ENCODE data around the gene HASPIN. TPM values are rescaled to one million over a fixed set of nuclear protein-coding genes. Genes with fewer than 3 reads are reported as not detected.

Gene HASPIN
- total and polyA plus RNA-seq, 2 of the 8 experiments (the other 6 are each of a cell fraction or from before 2014, with no cell fraction given): 7.8 to 29.5 TPM

GRCh38 chr17:3739422-3740124, 15.9 kb downstream of the HASPIN start:
- no peak overlapping the region for H2AFZ ChIP-seq (ENCODE audit: low read length)
- TF ChIP-seq CTBP2 (IDR thresholded peaks at IDR 0.05; ENCODE audit: borderline replicate concordance, insufficient read depth, insufficient read length, low read length) (no peak), SAP30 (IDR thresholded peaks at IDR 0.05; ENCODE audit: insufficient read depth, insufficient replicate concordance, low read length) (no peak), CEBPB (IDR thresholded peaks at IDR 0.05; ENCODE audit: low read depth, low read length) (no peak), CREB1 (IDR thresholded peaks at IDR 0.05) (no peak), ZNF274 (IDR thresholded peaks at IDR 0.05; ENCODE audit: borderline replicate concordance, extremely low read depth, low read length) (no peak), CTCF (IDR thresholded peaks at IDR 0.05; ENCODE audit: control extremely low read depth in 1 of 3, insufficient read depth in 1 of 3, low read depth in 1 of 3, low read length in 3 of 3) (no peak), TAF1 (IDR thresholded peaks at IDR 0.05; ENCODE audit: low read depth, low read length) (no peak), TAF7 (optimal IDR thresholded peaks at IDR 0.05; ENCODE audit: borderline replicate concordance, low read depth, low read length) (no peak), SRF (IDR thresholded peaks at IDR 0.05; ENCODE audit: low read depth, low read length) (no peak), SP4 (IDR thresholded peaks at IDR 0.05; ENCODE audit: low read length) (no peak)

More at GRCh38 chr17:3739422-3740124, 15.9 kb downstream of the HASPIN start:
- 87% methylated on average over 16 of the region's 16 CpGs; no CpG with 5 or more reads in 1 of the 2 experiments for WGBS, 2 experiments (ENCODE audit: extremely low coverage in 1 of 2, insufficient coverage in 1 of 2, insufficient read length in 1 of 2, insufficient replicate concordance in 2 of 2, low coverage in 1 of 2, low lambda C conversion rate in 2 of 2, missing lambda C conversion rate in 1 of 2)
- Histone ChIP-seq H3K23ac (ENCODE audit: insufficient read length) (no peak overlapping the region), H3K4me1 (replicated peaks in 1 of 4; ENCODE audit: control insufficient read depth in 3 of 4, insufficient read depth in 4 of 4, low read length in 3 of 4) (peaks cover 2 to 5% (median 3%) of the 10 kb centered on the region in 4 experiments; a peak in 5 of 7 replicates), H4K5ac (ENCODE audit: insufficient read length, low read depth, low read length) (no peak overlapping the region), H3K27me3 (replicated peaks in 1 of 4; ENCODE audit: control insufficient read depth in 3 of 4, extremely low read depth in 1 of 4, insufficient read depth in 3 of 4, low read length in 3 of 4) (no peaks in the 10 kb centered on the region), H2BK12ac (ENCODE audit: low read depth, low read length) (no peak overlapping the region), H3K9ac (replicated peaks in 1 of 4; ENCODE audit: extremely low read depth in 1 of 4, low read depth in 3 of 4, low read length in 3 of 4) (no peak overlapping the region), H3K27ac (ENCODE audit: low read depth, low read length) (no peak overlapping the region), H2BK120ac (replicated peaks; ENCODE audit: low read depth, low read length) (no peak overlapping the region), H3K18ac (ENCODE audit: extremely low read depth, low read length) (no peak overlapping the region), H2AK5ac (ENCODE audit: low read depth, low read length) (no peak overlapping the region), H4K8ac (ENCODE audit: extremely low read depth, insufficient read depth, low read length) (no peak overlapping the region), H4K20me1 (replicated peaks in 1 of 2; ENCODE audit: control insufficient read depth in 1 of 2, insufficient read depth in 2 of 2, low read length in 2 of 2) (no peaks in the 10 kb centered on the region), H3K9me3 (ENCODE audit: insufficient read depth in 2 of 2, low read depth in 1 of 2, low read length in 1 of 2) (no peaks in the 10 kb centered on the region), H3K4me3 (ENCODE audit: extremely low read depth in 1 of 4, insufficient read depth in 2 of 4, low read depth in 3 of 4, low read length in 4 of 4) (no peak overlapping the region), H2BK20ac (ENCODE audit: low read length) (no peak overlapping the region), H2BK5ac (ENCODE audit: low read depth, low read length) (no peak overlapping the region), H3K4me2 (ENCODE audit: insufficient read depth in 1 of 2, low read depth in 2 of 2, low read length in 2 of 2) (peak overlapping the region in 1 of 2 experiments; percentile 19; a peak in 1 of 4 replicates), H3K36me3 (ENCODE audit: control insufficient read depth in 2 of 4, insufficient read depth in 4 of 4, low read length in 3 of 4) (no peaks in the 10 kb centered on the region), H3K23me2 (ENCODE audit: low read depth, low read length) (no peaks in the 10 kb centered on the region), H3K79me2 (ENCODE audit: control insufficient read depth in 1 of 2, insufficient read depth in 2 of 2, low read length in 2 of 2) (no peaks in the 10 kb centered on the region), H4K91ac (replicated peaks; ENCODE audit: insufficient read length, low read length) (no peak overlapping the region), H3K4ac (replicated peaks; ENCODE audit: insufficient read length, low read depth, low read length) (no peak overlapping the region), H3K56ac (replicated peaks; ENCODE audit: insufficient read length, low read depth, low read length) (no peak overlapping the region), H2BK15ac (ENCODE audit: low read length) (no peak overlapping the region), H3K79me1 (ENCODE audit: low read depth, low read length) (no peaks in the 10 kb centered on the region; the same call in 1 of the 2 replicates), H3K14ac (ENCODE audit: insufficient read length) (no peak overlapping the region)
- POLR2A ChIA-PET (ENCODE audit: partially characterized antibody): interaction anchor here (0.6 to 2.9 kb wide), 8 partner anchors 9 to 61 kb away, joined by 3 to 15 read pairs (median 4); partner anchors contain the start of genes HASPIN and ITGAE
- DNase-seq (ENCODE audit: low read depth in 1 of 2, low spot score in 2 of 2) (no peak), FAIRE-seq (no peak)
- CTCF ChIA-PET (ENCODE audit: partially characterized antibody): interaction anchor here (0.6 to 7.9 kb wide), 22 partner anchors 9 to 139 kb away, joined by 3 to 132 read pairs (median 5); partner anchors contain the start of genes HASPIN, ITGAE and NCBP3

Measured in H1 (cell line).